Ovary (tissue), 9 donors: ENCODE measurements around the gene DCLK3. TPM values are rescaled to one million over a fixed set of nuclear protein-coding genes. Genes with fewer than 3 reads are reported as not detected.

Source experiments
- DNase-seq, 5 donors: peaks; one replicate each; pipeline ENCODE4 v3.0.0-alpha.2; 2019 to 2020
- H3K27ac ChIP-seq, 2 donors: fragments of 200-600 bp; one replicate each; pipeline versions ENCODE4 v1.5.1 to v1.8.0; 2019 to 2022
- H3K27me3 ChIP-seq: fragments of 200-600 bp; one replicate; pipeline ENCODE4 v1.8.0; 2022
- H3K36me3 ChIP-seq: fragments of 200-600 bp; sonication (generic); one replicate; pipeline ENCODE4 v1.5.1; 2019
- H3K4me1 ChIP-seq: one replicate; pipeline ENCODE4 v1.8.1; 2013; ENCODE audit warnings: mild to moderate bottlenecking, moderate library complexity; ENCODE audit not compliant: insufficient read depth
- H3K4me3 ChIP-seq: fragments of 200-600 bp; sonication (generic); one replicate; pipeline ENCODE4 v1.5.1; 2017
- H3K9me3 ChIP-seq, 2 donors: fragments of 200-600 bp in 1 of 2; sonication (generic) in 1 of 2; one replicate each; pipeline versions ENCODE4 v1.5.1 to v1.8.1; 2013 to 2019; ENCODE audit warnings: mild to moderate bottlenecking in 1 of 2, moderate library complexity in 1 of 2
- CTCF ChIP-seq, 3 donors: fragments of 450-650 bp in 2 of 3; fragments of 200-600 bp in 1 of 3; IDR thresholded peaks; one replicate each; pipeline versions ENCODE4 v1.5.1 to v1.8.0; 2016 to 2022; ENCODE audit warnings: antibody characterized with exemption in 3 of 3, mild to moderate bottlenecking in 1 of 3
- EP300 ChIP-seq: sonication (generic); formaldehyde crosslinking; IDR thresholded peaks from one replicate; pipeline ENCODE4 v1.6.1; 2017; ENCODE audit warnings: antibody characterized with exemption
- POLR2A ChIP-seq: fragments of 450-650 bp; IDR thresholded peaks from one replicate; pipeline ENCODE4 v1.6.1; 2017; ENCODE audit warnings: antibody characterized with exemption, mild to moderate bottlenecking, moderate library complexity
- WGBS, 3 donors: extraction: QIAGEN DNeasy Blood & Tissue Kit in 1 of 3; methylation state at CpG; one replicate each; pipeline versions ENCODE4 v1.1.5 to v1.1.7; 2013 to 2017; 5-methylcytosine and 5-hydroxymethylcytosine counted together
- intact Hi-C, 4 donors: fragments of 100-400 bp; cut with DNase I; formaldehyde crosslinking; loops; one replicate each; pipeline versions ENCODE4 v1.11.0 to v1.15.1; 2022 to 2023
- polyA plus RNA-seq, 2 donors: library from polyadenylated mRNA; stranded (reverse); fragments of 200-250 nt in 1 of 2; fragments of 350-450 nt in 1 of 2; fragmentation: Illumina TruSeq in 1 of 2; extraction: RNeasy Lipid Tissue Mini Kit (QIAGEN cat#74804) in 1 of 2; gene quantifications; one replicate each; pipeline ENCODE4 v1.2.3, GENCODE V29; 2013 to 2014
- total RNA-seq, 7 donors: library from RNA; depleted of rRNA in 2 of 7; stranded (reverse); fragments of >200 nt in 2 of 7; fragmentation: NEBNext Ultra II Directional in 3 of 7; extraction: Animal tissue kit (Norgen Biotek cat#: 25700) in 3 of 7; gene quantifications; one replicate each; pipeline versions ENCODE4 v1.1.0 to v1.2.4, GENCODE V29; 2016 to 2023
- donor health status: DM: no; HTN: no; CAD: no; lungs with moderate emphysema.
- donor health status: DM: no; HTN: no; CAD: no.
- donor health status: Bipolar disorder and iron deficiency.
- donor health status: DM: yes; HTN: yes; CAD: no.
- donor health status: DM: no; HTN: no; CAD: no.
- donor health status: DM: yes; HTN: yes; CAD: no.

Gene DCLK3
- total and polyA plus RNA-seq, 9 donors, result under 0.01 to 0.12 (median 0.05) TPM; not detected in 4

- Histone ChIP-seq H3K27me3 (no peaks in the 10 kb centered on the region), H3K27ac (no peak overlapping the region), H3K9me3 (no peaks in the 10 kb centered on the region), H3K4me1 (no peaks in the 10 kb centered on the region), H3K4me3 (no peak overlapping the region), H3K36me3 (no peaks in the 10 kb centered on the region)
- intact Hi-C loops, result no loop called here
- no peak for DNase-seq
- no peak for TF ChIP-seq POLR2A
- TF ChIP-seq EP300, result no peak
- no peak for TF ChIP-seq CTCF (IDR thresholded peaks at IDR 0.05)
These were observed 77.8 kb downstream of the DCLK3 start for GRCh38 chr3:36686516-36686915.

GRCh38 chr3:36681867-36682266, 82.5 kb downstream of the DCLK3 start:
- no peaks in the 10 kb centered on the region for H3K36me3 ChIP-seq
- no peaks in the 10 kb centered on the region for H3K9me3 ChIP-seq
- H3K27me3 ChIP-seq, result no peaks in the 10 kb centered on the region
- intact Hi-C loops, result no loop called here
- H3K4me3 ChIP-seq, result no peak overlapping the region
- 83 to 94% (median 86%) methylated on average over 1 of the region's 1 CpG for WGBS, 3 donors
- TF ChIP-seq EP300 (no peak), POLR2A (no peak), CTCF (IDR thresholded peaks at IDR 0.05) (no peak)
- H3K4me1 ChIP-seq, result no peaks in the 10 kb centered on the region
- no peak overlapping the region for H3K27ac ChIP-seq
- DNase-seq, result no peak

- no peak for DNase-seq
- 54 to 77% (median 69%) methylated on average over 3 of the region's 3 CpGs for WGBS, 3 donors
- no peaks in the 10 kb centered on the region for H3K27me3 ChIP-seq
- H3K9me3 ChIP-seq, result no peaks in the 10 kb centered on the region
- H3K27ac ChIP-seq, result no peak overlapping the region
- intact Hi-C loops, result no loop called here
- H3K4me1 ChIP-seq, result no peaks in the 10 kb centered on the region
- TF ChIP-seq POLR2A, result no peak
- no peak for TF ChIP-seq EP300
- TF ChIP-seq CTCF (IDR thresholded peaks at IDR 0.05), result no peak
- no peaks in the 10 kb centered on the region for H3K36me3 ChIP-seq
- H3K4me3 ChIP-seq, result no peak overlapping the region
These were observed 83.4 kb downstream of the DCLK3 start for GRCh38 chr3:36680952-36681351.

GRCh38 chr3:36679384-36680200, 84.8 kb downstream of the DCLK3 start:
- TF ChIP-seq EP300 (no peak), POLR2A (no peak), CTCF (IDR thresholded peaks at IDR 0.05) (no peak)
- H3K4me1 ChIP-seq, result no peaks in the 10 kb centered on the region
- no peak overlapping the region for H3K4me3 ChIP-seq
- intact Hi-C loops, result no loop called here
- H3K27ac ChIP-seq, result no peak overlapping the region
- no peaks in the 10 kb centered on the region for H3K27me3 ChIP-seq
- no peaks in the 10 kb centered on the region for H3K9me3 ChIP-seq
- WGBS, 3 donors, result 57 to 71% (median 63%) methylated on average over 1 of the region's 1 CpG
- DNase-seq, result no peak
- no peaks in the 10 kb centered on the region for H3K36me3 ChIP-seq
